ENCODE data around the gene LRP1.

LRP1 gene

GRCh38 chr12:57177354-57177753 lies 49.1 kb downstream of the LRP1 start:
- no peak for DNase-seq

- DNase-seq: no peak
These were observed 49.9 kb downstream of the LRP1 start for GRCh38 chr12:57178213-57178612.

- no peak for DNase-seq
These were observed 51.2 kb downstream of the LRP1 start for GRCh38 chr12:57179331-57180086.

GRCh38 chr12:57180321-57180989 lies 52.2 kb downstream of the LRP1 start:
- no peak for DNase-seq

GRCh38 chr12:57181072-57181471 lies 52.8 kb downstream of the LRP1 start:
- no peak for DNase-seq

- DNase-seq: no peak
These were observed 53.4 kb downstream of the LRP1 start for GRCh38 chr12:57181561-57182155.

GRCh38 chr12:57182918-57183575 lies 54.8 kb downstream of the LRP1 start:
- peak; percentile 56 for DNase-seq

GRCh38 chr12:57183939-57184725 lies 55.8 kb downstream of the LRP1 start:
- DNase-seq: no peak

- DNase-seq: no peak
These were observed 57.1 kb downstream of the LRP1 start for GRCh38 chr12:57185403-57185802.

- no peak for DNase-seq
These were observed 57.7 kb downstream of the LRP1 start for GRCh38 chr12:57185906-57186508.

- DNase-seq: no peak
These were observed 59.2 kb downstream of the LRP1 start for GRCh38 chr12:57187222-57188089.

GRCh38 chr12:57188090-57188425 lies 59.8 kb downstream of the LRP1 start:
- no peak for DNase-seq

- no peak for DNase-seq
These were observed 61.8 kb downstream of the LRP1 start for GRCh38 chr12:57190037-57190436.

GRCh38 chr12:57190821-57191220 lies 62.5 kb downstream of the LRP1 start:
- no peak for DNase-seq

GRCh38 chr12:57191410-57191809 lies 63.1 kb downstream of the LRP1 start:
- DNase-seq: no peak

GRCh38 chr12:57192920-57193319 lies 64.6 kb downstream of the LRP1 start:
- DNase-seq: no peak

GRCh38 chr12:57193706-57194245 lies 65.5 kb downstream of the LRP1 start:
- no peak for DNase-seq

- no peak for DNase-seq
These were observed 66.0 kb downstream of the LRP1 start for GRCh38 chr12:57194253-57194652.

GRCh38 chr12:57195186-57195585 lies 66.9 kb downstream of the LRP1 start:
- no peak for DNase-seq

GRCh38 chr12:57195611-57196371 lies 67.5 kb downstream of the LRP1 start:
- DNase-seq: no peak
